ENCODE results near the gene VAV1. TPM values are rescaled to one million over a fixed set of nuclear protein-coding genes. Genes with fewer than 3 reads are reported as not detected.

VAV1 gene
- total and polyA plus RNA-seq, 4 donors = 0.60 to 13.3 (median 4.1) TPM

DNA sequence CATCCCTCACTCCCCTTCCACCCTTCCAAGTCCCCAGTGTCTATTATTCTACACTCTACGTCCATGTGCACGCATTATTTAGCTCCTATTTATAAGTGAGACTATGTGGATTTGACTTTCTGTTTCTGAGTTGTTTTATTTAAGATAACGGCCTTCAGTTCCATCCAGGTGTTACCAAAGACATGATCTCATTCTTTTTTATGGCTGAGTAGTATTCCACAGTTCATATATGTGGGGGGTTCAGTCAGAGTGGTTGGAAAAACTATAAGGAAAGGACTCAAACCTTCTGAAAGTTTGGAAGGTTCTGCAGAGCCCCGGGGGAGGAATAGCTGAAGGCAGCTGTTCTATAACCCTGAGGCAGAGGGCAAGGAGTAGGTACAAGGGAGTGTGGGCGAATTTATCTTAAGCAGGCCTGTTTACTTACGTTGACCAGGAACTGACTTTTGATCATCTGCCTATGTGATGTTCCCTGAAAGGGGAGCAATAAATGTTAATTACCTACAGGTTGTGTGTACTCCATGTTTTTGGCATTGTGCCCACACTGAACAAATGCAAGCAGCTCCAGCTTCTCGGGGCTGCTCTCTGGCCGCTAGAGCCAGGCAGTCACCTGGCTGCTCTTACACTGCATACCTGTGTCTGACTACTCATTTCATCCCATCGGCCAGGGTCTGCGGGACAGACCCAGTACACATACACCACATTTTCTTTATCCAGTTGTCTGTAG lies 101.4 kb downstream of the VAV1 start:
- H3K27me3 ChIP-seq (ENCODE audit: control insufficient read depth in 4 of 4, insufficient read depth in 4 of 4, low read length in 3 of 4) = peaks cover 0 to 2% (median 0%) of the 10 kb centered on the region in 4 donors
- H3K4me3 ChIP-seq (ENCODE audit: low read depth in 1 of 3, low read length in 3 of 3) = no peak overlapping the region
- TF ChIP-seq RXRA (IDR thresholded peaks at IDR 0.05) (no peak), FOXA1 (IDR thresholded peaks at IDR 0.05) (no peak)
- no peaks in the 10 kb centered on the region for H3K36me3 ChIP-seq (ENCODE audit: control insufficient read depth in 4 of 4, insufficient read depth in 3 of 4, low read depth in 1 of 4, low read length in 3 of 4)
- H3K27ac ChIP-seq (ENCODE audit: low read depth in 1 of 2, low read length in 2 of 2) = no peak overlapping the region
- H3K4me1 ChIP-seq (ENCODE audit: control insufficient read depth in 4 of 4, insufficient read depth in 4 of 4, low read length in 3 of 4) = no peaks in the 10 kb centered on the region
- H3K9me3 ChIP-seq (ENCODE audit: control insufficient read depth in 4 of 4, low read length in 3 of 4) = no peaks in the 10 kb centered on the region
- no peak for DNase-seq (ENCODE audit: low spot score)
- H3K9ac ChIP-seq (ENCODE audit: low read depth in 1 of 2, low read length in 2 of 2) = no peak overlapping the region
- 82% methylated on average over 10 of the region's 10 CpGs for whole genome bisulfite sequencing

- H3K4me1 ChIP-seq (ENCODE audit: control insufficient read depth in 4 of 4, insufficient read depth in 4 of 4, low read length in 3 of 4) = no peaks in the 10 kb centered on the region
- no peak overlapping the region for H3K27ac ChIP-seq (ENCODE audit: low read depth in 1 of 2, low read length in 2 of 2)
- peaks cover 0 to 5% (median 2%) of the 10 kb centered on the region in 4 donors for H3K9me3 ChIP-seq (ENCODE audit: control insufficient read depth in 4 of 4, low read length in 3 of 4)
- DNase-seq (ENCODE audit: low spot score) = no peak
- no peaks in the 10 kb centered on the region for H3K36me3 ChIP-seq (ENCODE audit: control insufficient read depth in 4 of 4, insufficient read depth in 3 of 4, low read depth in 1 of 4, low read length in 3 of 4)
- no peak overlapping the region for H3K4me3 ChIP-seq (ENCODE audit: low read depth in 1 of 3, low read length in 3 of 3)
- H3K27me3 ChIP-seq (ENCODE audit: control insufficient read depth in 4 of 4, insufficient read depth in 4 of 4, low read length in 3 of 4) = peaks cover 0 to 6% (median 0%) of the 10 kb centered on the region in 4 donors
- no peak overlapping the region for H3K9ac ChIP-seq (ENCODE audit: low read depth in 1 of 2, low read length in 2 of 2)
- 76% methylated on average over 2 of the region's 2 CpGs for WGBS
- TF ChIP-seq CTCF (IDR thresholded peaks at IDR 0.05; ENCODE audit: low read depth, low read length, missing input control) (no peak), SP1 (IDR thresholded peaks at IDR 0.05) (no peak)
Measured at GRCh38 chr19:6875218-6875617, 102.7 kb downstream of the VAV1 start.

DNA sequence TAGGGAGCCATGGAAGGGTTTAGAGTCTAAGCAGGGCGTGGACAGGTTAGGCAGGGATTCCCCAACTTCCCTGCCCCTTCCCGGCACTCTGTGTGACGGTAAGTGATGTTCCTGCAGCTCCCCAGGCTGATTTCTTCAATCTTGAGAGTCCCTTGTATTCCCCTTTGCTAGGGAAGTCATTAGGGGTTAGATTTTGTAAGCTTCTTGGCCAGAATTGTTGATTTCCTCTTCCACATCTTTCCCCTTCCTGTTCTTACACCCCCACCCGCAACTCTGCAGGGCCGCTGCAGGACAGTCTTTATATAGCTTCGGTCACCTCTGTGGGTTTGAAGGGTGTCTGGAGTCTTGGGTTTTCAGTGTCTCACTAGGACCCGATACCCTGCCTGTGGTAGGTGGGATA lies 104.2 kb downstream of the VAV1 start:
- H3K27ac ChIP-seq (ENCODE audit: low read depth in 1 of 2, low read length in 2 of 2) = no peak overlapping the region
- WGBS = 64% methylated on average over 7 of the region's 7 CpGs
- TF ChIP-seq HNF4A (conservative IDR thresholded peaks at IDR 0.05) = no peak
- no peak for TF ChIP-seq YY1 (IDR thresholded peaks at IDR 0.05)
- TF ChIP-seq JUND (IDR thresholded peaks at IDR 0.05) = no peak
- TF ChIP-seq FOXA2 (IDR thresholded peaks at IDR 0.05) = no peak
- no peak for TF ChIP-seq FOXA1 (IDR thresholded peaks at IDR 0.05)
- TF ChIP-seq GABPA (IDR thresholded peaks at IDR 0.05 in 1 of 2, conservative IDR thresholded peaks at IDR 0.05 in 1 of 2) = no peak
- no peak for TF ChIP-seq RAD21 (IDR thresholded peaks at IDR 0.05)
- TF ChIP-seq ATF3 (IDR thresholded peaks at IDR 0.05) = no peak
- TF ChIP-seq, protein P1, sequence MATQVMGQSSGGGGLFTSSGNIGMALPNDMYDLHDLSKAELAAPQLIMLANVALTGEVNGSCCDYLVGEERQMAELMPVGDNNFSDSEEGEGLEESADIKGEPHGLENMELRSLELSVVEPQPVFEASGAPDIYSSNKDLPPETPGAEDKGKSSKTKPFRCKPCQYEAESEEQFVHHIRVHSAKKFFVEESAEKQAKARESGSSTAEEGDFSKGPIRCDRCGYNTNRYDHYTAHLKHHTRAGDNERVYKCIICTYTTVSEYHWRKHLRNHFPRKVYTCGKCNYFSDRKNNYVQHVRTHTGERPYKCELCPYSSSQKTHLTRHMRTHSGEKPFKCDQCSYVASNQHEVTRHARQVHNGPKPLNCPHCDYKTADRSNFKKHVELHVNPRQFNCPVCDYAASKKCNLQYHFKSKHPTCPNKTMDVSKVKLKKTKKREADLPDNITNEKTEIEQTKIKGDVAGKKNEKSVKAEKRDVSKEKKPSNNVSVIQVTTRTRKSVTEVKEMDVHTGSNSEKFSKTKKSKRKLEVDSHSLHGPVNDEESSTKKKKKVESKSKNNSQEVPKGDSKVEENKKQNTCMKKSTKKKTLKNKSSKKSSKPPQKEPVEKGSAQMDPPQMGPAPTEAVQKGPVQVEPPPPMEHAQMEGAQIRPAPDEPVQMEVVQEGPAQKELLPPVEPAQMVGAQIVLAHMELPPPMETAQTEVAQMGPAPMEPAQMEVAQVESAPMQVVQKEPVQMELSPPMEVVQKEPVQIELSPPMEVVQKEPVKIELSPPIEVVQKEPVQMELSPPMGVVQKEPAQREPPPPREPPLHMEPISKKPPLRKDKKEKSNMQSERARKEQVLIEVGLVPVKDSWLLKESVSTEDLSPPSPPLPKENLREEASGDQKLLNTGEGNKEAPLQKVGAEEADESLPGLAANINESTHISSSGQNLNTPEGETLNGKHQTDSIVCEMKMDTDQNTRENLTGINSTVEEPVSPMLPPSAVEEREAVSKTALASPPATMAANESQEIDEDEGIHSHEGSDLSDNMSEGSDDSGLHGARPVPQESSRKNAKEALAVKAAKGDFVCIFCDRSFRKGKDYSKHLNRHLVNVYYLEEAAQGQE (IDR thresholded peaks at IDR 0.05) = no peak
- TF ChIP-seq, protein P2, sequence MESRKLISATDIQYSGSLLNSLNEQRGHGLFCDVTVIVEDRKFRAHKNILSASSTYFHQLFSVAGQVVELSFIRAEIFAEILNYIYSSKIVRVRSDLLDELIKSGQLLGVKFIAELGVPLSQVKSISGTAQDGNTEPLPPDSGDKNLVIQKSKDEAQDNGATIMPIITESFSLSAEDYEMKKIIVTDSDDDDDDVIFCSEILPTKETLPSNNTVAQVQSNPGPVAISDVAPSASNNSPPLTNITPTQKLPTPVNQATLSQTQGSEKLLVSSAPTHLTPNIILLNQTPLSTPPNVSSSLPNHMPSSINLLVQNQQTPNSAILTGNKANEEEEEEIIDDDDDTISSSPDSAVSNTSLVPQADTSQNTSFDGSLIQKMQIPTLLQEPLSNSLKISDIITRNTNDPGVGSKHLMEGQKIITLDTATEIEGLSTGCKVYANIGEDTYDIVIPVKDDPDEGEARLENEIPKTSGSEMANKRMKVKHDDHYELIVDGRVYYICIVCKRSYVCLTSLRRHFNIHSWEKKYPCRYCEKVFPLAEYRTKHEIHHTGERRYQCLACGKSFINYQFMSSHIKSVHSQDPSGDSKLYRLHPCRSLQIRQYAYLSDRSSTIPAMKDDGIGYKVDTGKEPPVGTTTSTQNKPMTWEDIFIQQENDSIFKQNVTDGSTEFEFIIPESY (IDR thresholded peaks at IDR 0.05) = no peak
- TF ChIP-seq TAF1 (conservative IDR thresholded peaks at IDR 0.05) = no peak
- no peak for TF ChIP-seq HNF4G (IDR thresholded peaks at IDR 0.05)
- no peak for TF ChIP-seq MAX (IDR thresholded peaks at IDR 0.05)
- no peak for TF ChIP-seq EGR1 (IDR thresholded peaks at IDR 0.05; ENCODE audit: low read depth in 2 of 2)
- TF ChIP-seq NR2F2 (IDR thresholded peaks at IDR 0.05) = no peak
- no peak for TF ChIP-seq CTCF (IDR thresholded peaks at IDR 0.05; ENCODE audit: low read depth, low read length, missing input control)
- TF ChIP-seq SP1 (IDR thresholded peaks at IDR 0.05) = no peak
- TF ChIP-seq RXRA (IDR thresholded peaks at IDR 0.05) = no peak

More for the DNA sequence above, 104.2 kb downstream of the VAV1 start:
- no peak overlapping the region for H3K4me3 ChIP-seq (ENCODE audit: low read depth in 1 of 3, low read length in 3 of 3)
- H3K9ac ChIP-seq (ENCODE audit: low read depth in 1 of 2, low read length in 2 of 2) = no peak overlapping the region
- H3K9me3 ChIP-seq (ENCODE audit: control insufficient read depth in 4 of 4, low read length in 3 of 4) = peaks cover 0 to 5% (median 2%) of the 10 kb centered on the region in 4 donors
- peaks cover 0 to 6% (median 0%) of the 10 kb centered on the region in 4 donors for H3K27me3 ChIP-seq (ENCODE audit: control insufficient read depth in 4 of 4, insufficient read depth in 4 of 4, low read length in 3 of 4)
- H3K4me1 ChIP-seq (ENCODE audit: control insufficient read depth in 4 of 4, insufficient read depth in 4 of 4, low read length in 3 of 4) = no peaks in the 10 kb centered on the region
- no peak for DNase-seq (ENCODE audit: low spot score)
- H3K36me3 ChIP-seq (ENCODE audit: control insufficient read depth in 4 of 4, insufficient read depth in 3 of 4, low read depth in 1 of 4, low read length in 3 of 4) = no peaks in the 10 kb centered on the region
